Ramos (cell line): ENCODE results near the gene RSRC1.

Experiments
- in situ Hi-C: fragments of 300-500 bp; cut with MboI; formaldehyde crosslinking; loops from one replicate; pipeline ENCODE4 v1.14.3; 2022; ENCODE audit warnings: low sequenced_read_pairs; ENCODE audit not compliant: unreplicated experiment

RSRC1 gene

DNA sequence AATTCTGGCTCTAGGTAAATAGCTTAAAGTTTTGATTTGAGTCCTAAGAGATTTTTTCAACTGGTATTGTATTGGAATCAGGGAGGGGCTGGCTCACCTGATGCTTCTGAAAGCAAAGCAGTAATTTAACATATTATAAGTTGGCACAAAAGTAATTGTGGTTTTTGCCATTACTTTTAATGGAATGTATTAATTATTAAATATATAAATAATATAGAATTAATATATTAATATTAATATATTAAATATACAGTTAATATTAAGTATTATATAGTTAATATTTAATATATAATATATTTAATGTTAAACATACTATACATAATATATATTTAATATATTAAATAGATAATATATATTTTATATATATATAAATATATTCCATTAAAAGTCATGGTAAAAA, 10.4 kb downstream of the RSRC1 start:
- in situ Hi-C loops: loop anchor here (25.0 kb wide), 1 partner anchor 958 kb away; the partner anchor contains the start of gene CCNL1

DNA sequence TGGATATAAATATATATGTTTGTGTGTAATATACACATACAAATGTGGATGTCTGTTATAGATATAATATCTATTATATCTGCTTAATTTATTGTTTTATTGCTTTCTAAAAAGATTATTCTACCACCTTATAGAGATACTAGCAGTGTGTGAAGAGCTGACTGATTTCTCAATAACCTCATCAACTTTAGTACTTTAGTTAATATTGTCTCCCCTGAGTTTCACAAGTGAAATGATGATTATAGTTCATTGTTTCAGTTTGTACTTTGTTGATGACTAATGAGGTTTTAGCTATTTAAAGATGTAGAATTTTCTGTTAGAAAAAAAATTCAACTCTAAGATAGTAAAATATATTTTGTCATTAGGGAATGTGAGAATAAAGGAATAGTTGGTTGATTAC, 11.4 kb downstream of the RSRC1 start:
- in situ Hi-C loops: loop anchor here (25.0 kb wide), 1 partner anchor 959 kb away; the partner anchor contains the start of gene CCNL1

DNA sequence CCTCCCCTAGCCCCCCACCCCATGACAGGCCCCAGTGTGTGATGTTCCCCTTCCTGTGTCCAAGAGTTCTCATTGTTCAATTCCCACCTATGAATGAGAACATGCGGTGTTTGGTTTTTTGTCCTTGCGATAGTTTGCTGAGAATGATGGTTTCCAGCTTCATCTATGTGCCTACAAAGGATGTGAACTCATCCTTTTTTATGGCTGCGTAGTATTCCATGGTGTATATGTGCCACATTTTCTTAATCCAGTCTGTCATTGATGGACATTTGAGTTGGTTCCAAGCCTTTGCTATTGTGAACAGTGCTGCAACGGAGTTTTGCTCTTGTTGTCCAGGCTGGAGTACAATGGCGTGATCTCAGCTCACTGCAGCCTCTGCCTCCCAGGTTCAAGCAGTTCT, 12.8 kb downstream of the RSRC1 start:
- in situ Hi-C loops: loop anchor here (25.0 kb wide), 1 partner anchor 960 kb away; the partner anchor contains the start of gene CCNL1

DNA sequence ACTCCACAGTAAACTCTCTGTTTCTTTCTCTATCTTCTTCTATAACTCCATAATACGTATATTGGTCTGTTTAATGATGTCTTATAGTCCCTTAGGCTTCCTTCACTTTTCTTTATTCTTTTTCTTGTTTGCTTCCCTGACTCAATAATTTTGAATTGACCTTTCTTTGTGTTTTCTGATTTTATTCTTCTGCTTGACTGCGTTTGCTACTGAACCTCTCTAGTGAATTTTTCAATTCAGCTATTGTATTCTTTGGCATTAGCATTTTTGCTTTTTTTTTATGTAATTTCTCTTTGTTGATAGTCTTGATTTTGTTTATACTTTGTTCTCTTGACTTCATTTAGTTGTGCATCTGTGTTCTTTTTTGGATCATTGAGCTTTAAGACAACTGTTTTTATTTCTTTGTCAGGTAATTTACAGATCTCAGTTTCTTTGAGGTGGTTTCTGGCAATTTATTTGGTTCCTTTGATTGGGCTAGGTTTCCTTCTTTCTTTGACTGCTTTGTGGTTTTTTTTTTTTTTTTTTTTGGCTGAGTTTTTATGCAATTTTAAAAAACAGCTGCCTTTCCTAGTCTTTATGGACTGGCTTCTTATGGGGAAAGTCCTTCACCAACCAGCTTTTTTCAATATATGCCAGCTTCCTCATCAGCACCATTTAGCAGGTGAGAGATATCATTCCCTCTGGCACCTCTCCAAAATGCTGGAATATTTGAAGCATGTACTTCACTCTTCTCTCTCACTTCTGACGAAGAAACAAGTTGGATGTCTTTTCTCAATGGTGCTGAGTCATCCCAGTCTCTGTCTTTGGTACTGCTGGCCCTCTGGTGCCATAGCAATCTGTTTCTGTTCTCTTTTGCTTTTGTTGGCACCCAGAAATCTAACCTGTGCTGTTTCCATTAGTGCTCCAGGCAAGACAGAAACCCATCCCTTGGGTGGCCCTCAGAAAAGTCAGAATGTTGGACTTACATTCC, 17.6 kb downstream of the RSRC1 start:
- in situ Hi-C loops: no loop called here

DNA sequence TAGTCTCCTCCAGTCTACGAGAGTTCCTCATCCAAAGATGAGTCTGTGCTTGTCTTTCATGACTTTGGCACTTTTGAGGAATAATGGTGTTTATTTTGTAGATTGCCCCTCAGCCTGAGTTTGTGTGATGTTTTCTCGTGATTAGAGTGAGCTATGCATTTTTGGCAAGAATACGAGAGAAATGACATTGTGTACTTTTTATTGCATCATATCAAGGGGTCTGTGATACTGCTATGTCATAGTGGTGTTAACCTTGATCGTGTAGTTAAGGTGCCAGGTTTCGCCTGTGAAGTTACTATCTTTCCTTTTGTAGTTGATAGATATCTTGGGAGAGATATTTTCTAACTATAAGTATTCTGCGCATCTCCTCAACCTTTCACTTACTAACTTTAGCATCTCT, 18.9 kb downstream of the RSRC1 start:
- in situ Hi-C loops: no loop called here

DNA sequence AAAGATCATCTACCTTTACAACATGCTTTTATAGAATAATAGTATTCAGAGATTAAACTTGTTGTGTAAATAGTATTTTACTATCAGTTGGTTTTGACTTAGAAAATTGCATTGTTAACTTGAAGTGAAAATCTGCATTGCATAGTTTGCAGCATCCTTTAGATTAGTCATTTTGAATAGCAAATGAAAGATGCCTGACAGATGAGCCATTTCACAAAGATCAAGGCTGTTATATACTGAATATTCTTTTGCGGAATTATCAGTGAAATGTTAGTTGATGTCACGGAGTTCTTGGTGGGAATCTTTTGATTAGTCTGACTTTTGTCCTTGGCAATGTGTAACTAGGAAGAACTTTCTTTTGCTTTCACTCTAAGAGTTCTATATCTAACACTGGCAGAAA, 24.5 kb downstream of the RSRC1 start:
- in situ Hi-C loops: no loop called here

DNA sequence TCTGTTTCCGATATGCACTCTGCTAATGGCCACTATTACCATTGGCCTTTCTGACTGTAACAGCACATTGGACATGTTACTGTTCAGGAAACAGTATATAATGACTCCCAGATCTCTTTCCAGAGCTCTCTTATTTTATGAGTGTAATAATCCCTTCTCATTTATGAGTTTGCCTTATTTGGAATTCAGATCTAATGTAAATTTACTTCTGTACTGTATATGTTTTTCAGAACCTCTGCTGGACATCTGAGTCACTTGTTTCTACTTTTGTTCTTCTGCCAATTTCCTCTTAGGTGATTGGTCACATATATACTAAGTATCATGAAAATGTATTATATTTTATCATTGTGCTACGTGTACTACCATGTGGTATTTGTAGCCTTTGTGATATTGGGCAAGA, 30.5 kb downstream of the RSRC1 start:
- in situ Hi-C loops: no loop called here

DNA sequence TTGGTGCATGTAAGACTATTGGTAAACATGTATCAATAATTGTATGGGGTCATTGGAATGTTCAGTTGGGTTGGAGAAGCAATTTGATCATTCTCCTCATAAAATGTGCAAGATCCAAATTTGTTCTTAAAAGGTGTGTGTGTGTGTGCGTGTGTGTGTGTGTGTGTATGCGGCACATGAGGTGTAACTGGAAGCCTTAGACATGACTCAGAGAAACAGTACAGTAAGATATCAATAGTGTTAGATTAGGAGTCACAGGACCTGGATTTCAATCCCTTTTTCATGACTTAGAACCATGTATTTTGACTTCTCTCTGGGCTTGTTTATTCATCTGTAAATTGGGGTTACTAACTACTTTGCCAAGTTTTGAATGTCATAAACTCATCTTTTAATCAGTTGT, 38.3 kb downstream of the RSRC1 start:
- in situ Hi-C loops: no loop called here

DNA sequence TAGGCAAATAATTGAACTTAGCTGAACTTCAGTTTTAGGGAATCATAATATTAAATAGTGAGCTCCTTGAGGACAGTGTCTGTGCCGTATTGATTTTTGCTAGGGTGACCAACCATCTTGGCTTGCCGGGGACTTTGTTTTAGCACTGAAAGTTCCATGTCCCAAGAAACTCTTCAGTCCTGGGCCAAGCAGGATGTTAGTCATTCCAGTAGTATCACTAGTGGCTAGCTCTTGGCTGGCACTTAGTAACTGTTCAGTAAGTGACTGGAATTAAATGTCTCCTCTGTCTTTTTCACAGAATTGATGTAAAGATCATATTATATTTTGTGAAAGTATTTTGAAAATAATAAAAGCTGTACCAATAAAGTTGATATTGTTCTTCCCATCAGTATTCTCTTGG, 42.3 kb downstream of the RSRC1 start:
- in situ Hi-C loops: no loop called here

DNA sequence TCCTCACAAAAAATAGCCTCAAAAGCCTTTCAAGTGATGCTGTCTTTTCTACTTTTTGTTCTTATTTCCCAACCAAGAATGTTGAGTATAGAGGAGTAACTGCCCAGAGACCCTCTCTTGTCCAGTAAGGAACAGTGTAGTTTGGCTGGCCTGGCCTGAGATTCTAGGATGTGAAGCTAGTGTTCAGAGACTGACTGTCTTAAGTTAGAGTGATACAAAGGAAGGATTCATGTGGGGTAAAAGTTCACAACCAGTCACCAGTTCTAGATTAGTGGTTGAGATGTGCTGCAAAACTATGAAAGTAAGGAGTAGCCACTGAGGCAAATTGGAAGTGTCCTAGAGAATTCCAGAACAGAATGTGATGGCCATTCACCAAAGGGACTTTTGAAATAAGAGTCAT, 49.1 kb downstream of the RSRC1 start:
- in situ Hi-C loops: no loop called here

DNA sequence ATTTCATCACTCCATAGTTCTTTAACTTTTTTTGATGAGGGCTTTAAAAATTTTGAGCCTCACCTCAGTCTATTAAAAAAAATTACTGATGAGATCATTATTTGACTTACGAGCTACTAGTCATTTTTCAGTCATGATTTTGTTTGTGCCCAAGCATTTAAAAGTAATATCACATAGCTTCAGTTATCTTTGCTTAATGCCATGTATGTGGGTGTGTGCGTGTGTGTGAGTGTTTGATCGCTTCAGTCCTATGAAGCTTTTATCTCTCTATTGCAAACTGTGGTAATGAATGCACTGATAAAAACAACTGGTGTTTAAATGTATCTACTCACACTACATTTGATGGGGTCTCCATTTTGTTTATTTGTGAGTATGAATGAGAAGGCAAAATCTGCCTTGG, 49.8 kb downstream of the RSRC1 start:
- in situ Hi-C loops: no loop called here

DNA sequence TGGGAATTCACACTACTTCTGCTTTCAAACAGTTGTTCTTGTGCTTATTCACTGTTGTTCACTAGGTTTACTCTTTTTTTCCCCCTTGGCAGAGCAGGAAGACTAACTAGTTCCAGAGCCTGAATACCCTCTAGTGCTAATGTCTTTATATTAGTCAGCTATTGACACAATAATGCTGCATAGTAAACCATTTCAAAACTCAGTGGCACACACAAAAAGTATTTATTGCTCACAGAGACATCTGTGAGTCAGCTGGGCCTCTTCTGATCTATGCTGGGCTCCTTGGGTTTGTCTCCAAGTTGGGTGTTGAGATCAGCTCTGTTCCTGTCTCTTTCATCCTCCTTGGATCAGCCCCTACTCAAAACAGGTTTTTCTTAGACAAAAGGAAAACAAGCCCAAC, 51.1 kb downstream of the RSRC1 start:
- in situ Hi-C loops: no loop called here

DNA sequence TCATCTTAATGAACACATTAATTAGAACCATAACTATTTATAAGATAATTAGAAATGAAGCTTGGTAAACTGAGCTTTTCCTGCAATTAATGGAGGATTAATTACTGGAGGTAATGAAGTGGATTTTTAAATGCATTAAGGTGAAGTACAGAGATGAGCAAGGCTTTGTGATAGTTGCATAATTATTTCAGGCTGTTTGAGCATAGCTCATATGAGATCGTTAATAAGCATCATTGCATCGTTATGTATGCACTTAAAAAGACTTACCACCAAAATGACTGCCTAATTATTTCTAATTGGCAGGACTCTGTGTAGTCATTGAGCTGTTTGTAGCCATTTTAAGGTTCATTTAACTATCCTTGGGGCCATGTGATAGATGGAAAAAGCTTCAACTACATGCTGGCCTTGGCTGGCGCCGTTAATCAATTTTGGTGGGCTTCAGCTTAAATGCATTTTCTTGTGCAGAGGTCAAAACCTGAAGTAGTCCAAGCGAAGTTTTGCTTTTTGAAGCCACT, 55.3 kb downstream of the RSRC1 start:
- in situ Hi-C loops: no loop called here

DNA sequence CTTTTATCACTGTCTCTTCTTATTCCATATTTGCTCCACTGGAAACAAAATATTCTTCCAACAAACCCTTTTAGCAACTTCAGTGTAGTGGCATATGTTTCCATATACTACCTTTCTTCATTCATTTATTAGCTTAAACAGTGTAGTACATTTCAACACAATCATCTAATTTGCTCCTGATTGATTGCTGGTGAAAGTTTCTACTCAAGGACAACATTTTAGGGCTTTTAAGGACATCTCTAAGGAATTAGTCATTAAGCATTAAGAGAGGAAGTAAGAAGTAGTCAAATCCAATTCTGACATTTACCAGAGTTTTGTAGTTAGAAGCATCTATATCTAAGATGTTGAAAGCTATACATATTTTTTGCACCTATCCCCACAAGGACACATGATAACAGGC, 55.8 kb downstream of the RSRC1 start:
- in situ Hi-C loops: no loop called here

DNA sequence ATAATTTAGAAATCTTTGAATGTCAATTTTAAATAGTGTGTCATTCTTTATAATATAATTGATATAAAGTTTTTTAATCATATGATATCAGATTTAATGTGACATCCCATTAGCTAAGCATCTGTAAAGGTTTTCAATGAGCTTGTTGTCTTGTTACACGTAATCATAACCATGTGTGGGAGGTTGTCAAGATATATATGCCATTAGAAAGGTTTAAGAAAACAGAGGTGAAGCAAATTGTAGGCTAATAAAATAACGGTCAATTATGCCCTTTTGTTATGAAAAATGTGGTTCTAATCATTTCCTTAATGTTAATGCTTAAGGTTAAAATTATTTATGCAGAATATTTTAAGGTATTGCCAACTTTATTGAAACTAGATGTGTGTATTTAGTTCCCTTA, 56.3 kb downstream of the RSRC1 start:
- in situ Hi-C loops: no loop called here

DNA sequence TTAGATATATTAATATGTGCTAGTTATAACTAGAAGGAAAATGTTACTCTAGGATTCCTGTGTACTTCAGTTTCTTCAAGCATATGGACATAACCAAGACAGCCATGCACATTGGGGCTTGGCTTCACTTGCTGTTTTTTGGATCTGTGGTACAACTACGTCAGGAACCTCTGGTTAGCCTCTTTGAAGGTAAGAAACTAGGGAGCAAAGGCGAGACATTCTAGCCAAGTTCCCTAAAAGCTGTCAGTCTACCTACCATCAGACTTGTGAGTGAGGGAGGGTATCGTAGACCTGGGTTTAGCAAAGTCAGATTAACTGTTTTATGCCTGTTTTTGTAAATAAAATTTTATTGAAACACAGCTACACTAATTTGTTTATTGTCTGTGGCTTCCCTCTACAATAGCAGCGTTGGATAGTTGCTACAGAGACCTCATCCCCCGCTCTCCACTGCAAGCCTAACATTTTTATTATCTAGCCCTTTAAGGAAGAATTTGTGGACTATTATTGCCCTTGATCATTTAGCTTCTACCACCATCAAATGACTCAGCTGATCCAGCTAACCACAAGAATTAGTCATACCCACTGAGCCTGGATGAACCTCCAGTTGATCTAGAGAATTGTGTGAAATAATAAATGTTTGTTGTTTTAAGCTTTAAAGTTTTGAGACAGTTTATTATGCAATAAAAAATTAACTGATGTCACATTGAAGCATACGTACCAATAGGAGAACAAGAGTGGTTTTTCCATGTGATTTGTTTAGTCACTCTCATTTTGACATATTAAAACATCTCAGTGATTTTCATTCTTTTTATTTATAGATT, 58.1 kb downstream of the RSRC1 start:
- in situ Hi-C loops: no loop called here

DNA sequence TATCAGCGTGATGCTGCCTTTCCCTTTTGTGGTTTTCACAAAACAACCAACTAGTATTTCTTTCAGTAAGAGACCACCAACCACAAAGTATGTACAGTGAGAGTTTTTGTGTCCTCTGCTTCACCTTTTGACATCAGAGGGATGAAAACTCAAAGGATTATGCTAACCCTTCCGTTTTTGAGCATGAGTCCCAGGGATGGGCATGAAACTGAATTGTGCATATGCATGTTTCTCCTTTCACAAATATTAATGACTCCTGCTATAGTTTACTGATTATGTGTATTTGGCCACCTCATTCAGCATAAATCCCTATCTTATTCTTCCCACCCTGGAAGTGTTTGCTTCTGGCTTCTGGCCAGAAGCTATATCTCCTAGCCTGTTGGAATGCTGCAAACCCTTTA, 59.2 kb downstream of the RSRC1 start:
- in situ Hi-C loops: no loop called here

DNA sequence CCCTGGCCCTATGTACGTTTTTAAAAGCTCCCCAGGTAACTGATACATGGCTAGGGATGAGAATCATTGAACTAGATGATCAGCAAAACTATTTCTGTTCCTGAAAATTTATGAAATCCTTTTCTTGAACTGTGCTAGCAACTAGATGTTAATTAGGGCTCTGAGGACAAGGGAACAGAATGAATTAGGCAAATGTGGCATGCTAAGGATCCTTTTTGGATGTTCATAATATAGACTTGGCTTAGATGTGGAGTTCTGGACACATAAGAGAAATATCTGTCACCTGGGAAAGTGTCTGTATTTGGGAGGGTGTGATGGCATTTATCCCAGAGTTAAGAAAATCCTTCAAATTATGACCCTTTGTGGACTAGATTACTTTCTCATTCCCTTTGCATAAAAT, 71.2 kb downstream of the RSRC1 start:
- in situ Hi-C loops: no loop called here

DNA sequence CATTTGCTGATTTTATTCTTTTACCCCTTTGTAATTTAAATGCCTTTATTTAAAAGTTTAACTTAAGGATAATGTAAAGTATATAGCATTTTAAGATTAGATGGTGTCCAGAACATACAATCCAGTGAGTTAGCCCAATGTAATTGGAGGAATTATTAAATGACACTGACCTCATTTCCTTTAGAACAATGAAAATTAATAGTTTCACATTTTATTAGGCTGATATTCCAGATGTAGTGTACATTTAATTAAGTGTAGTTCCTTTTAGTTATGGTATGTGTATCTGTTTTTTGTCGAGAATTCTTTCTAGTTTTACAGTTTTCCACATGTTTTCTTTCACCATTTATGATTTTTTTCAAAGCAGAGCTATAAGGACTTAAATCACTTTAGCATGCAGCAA, 75.8 kb downstream of the RSRC1 start:
- in situ Hi-C loops: no loop called here

DNA sequence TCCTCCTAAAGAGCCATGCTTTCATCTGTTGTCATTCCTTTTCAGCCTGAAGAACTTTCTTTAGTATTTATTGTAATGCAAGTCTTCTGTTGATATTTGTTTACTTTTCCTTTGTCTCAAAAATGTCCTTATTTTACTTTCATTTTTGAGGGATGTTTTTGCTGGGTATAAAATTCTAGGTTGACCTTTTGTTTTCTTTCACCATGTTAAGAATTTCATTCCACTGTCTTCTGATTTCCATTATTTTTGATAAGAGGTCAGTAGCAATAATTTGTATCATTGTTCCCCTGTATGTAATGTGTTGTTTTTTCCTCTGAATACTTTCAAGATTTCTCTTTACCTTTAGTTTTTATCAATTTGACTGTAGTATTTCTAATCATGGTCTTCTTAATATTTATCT, 91.1 kb downstream of the RSRC1 start:
- in situ Hi-C loops: no loop called here

DNA sequence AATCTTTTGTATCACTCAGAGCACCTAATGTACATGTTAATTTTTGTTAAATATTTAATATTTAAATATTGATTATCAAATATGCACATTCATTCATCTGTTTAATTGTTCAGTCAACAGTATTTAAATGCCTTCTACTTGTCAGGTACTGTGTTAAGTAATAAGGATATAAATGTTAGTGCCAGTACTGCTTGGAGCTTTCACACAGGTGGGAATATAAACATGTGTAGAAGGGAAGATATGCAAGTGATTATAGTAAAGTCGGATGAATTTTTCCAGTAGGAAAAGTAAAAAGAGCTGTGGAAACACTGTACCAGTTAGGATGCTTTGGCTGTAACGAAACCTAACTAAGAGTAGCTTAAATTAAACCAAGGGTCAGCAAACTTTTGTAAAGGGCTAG, 95.4 kb downstream of the RSRC1 start:
- in situ Hi-C loops: no loop called here
